ENCODE measurements around the gene GPA33.

- TF ChIP-seq CTCF (IDR thresholded peaks at IDR 0.05) (no peak), EP300 (IDR thresholded peaks at IDR 0.05) (no peak)
Observed at GRCh38 chr1:167121375-167122120, 31.4 kb upstream of the GPA33 start.
